ENCODE measurements around the gene SFT2D1. TPM values are rescaled to one million over a fixed set of nuclear protein-coding genes. Genes with fewer than 3 reads are reported as not detected.
A peak's percentile ranks its signal among the peaks of the same experiment; 100 is the strongest.
"Not testable (repeated sequence)": the region's sequence is repeated elsewhere in the genome, so short reads cannot be mapped to it uniquely, and the experiment has no call there.

SFT2D1 gene
- total RNA-seq, 4 donors from 2014 or later, result 7.6 to 55.6 (median 39.7) TPM

GRCh38 chr6:166366921-166367320, 24.6 kb upstream of the SFT2D1 start:
- H3K9me3 ChIP-seq, result no peaks in the 10 kb centered on the region
- no peak overlapping the region for H3K27ac ChIP-seq
- WGBS, 2 donors (ENCODE audit: low coverage in 1 of 2), result 85 to 87% methylated on average over 3 of the region's 3 CpGs
- H3K4me1 ChIP-seq, result no peaks in the 10 kb centered on the region
- no peak for DNase-seq
- TF ChIP-seq CTCF (IDR thresholded peaks at IDR 0.05), result no peak
- TF ChIP-seq EP300 (IDR thresholded peaks at IDR 0.05; ENCODE audit: low read depth), result no peak
- TF ChIP-seq POLR2AphosphoS5 (IDR thresholded peaks at IDR 0.05), result no peak
- TF ChIP-seq POLR2A (IDR thresholded peaks at IDR 0.05), result no peak
- peaks cover 0 to 25% (median 7%) of the 10 kb centered on the region in 4 donors for H3K36me3 ChIP-seq
- H3K27me3 ChIP-seq, result no peaks in the 10 kb centered on the region
- intact Hi-C loops (cut with DNase I; ENCODE audit: low total_unique reads), result no loop called here
- H3K4me3 ChIP-seq, result no peak overlapping the region
- in situ Hi-C loops (cut with MboI; ENCODE audit: low pct_ligation_motif_present in 1 of 4, low pct_unique_long_range_greater_than_20kb in 1 of 4, low sequenced_read_pairs in 3 of 4), result no loop called here

- Histone ChIP-seq H3K27ac (no peak overlapping the region), H3K4me1 (no peaks in the 10 kb centered on the region), H3K9me3 (no peaks in the 10 kb centered on the region), H3K4me3 (no peak overlapping the region), H3K27me3 (no peaks in the 10 kb centered on the region), H3K36me3 (peaks cover 0 to 25% (median 7%) of the 10 kb centered on the region in 4 donors)
- TF ChIP-seq POLR2A (IDR thresholded peaks at IDR 0.05) (no peak), CTCF (IDR thresholded peaks at IDR 0.05) (no peak), EP300 (IDR thresholded peaks at IDR 0.05; ENCODE audit: low read depth) (no peak), POLR2AphosphoS5 (IDR thresholded peaks at IDR 0.05) (no peak)
- 83 to 89% methylated on average over 1 to 6 of the region's 6 CpGs for WGBS, 2 donors (ENCODE audit: low coverage in 1 of 2)
- intact Hi-C loops (cut with DNase I; ENCODE audit: low total_unique reads) (no loop called here), in situ Hi-C loops (cut with MboI; ENCODE audit: low pct_ligation_motif_present in 1 of 4, low pct_unique_long_range_greater_than_20kb in 1 of 4, low sequenced_read_pairs in 3 of 4) (no loop called here)
- no peak for DNase-seq
Measured at GRCh38 chr6:166365806-166366205, 23.5 kb upstream of the SFT2D1 start.

GRCh38 chr6:166365221-166365620, 22.9 kb upstream of the SFT2D1 start:
- in situ Hi-C loops (cut with MboI; ENCODE audit: low pct_ligation_motif_present in 1 of 4, low pct_unique_long_range_greater_than_20kb in 1 of 4, low sequenced_read_pairs in 3 of 4), result no loop called here
- 73 to 75% methylated on average over 2 of the region's 2 CpGs for WGBS, 2 donors (ENCODE audit: low coverage in 1 of 2)
- intact Hi-C loops (cut with DNase I; ENCODE audit: low total_unique reads), result no loop called here
- TF ChIP-seq POLR2AphosphoS5 (IDR thresholded peaks at IDR 0.05) (no peak), CTCF (IDR thresholded peaks at IDR 0.05) (no peak), EP300 (IDR thresholded peaks at IDR 0.05; ENCODE audit: low read depth) (no peak), POLR2A (IDR thresholded peaks at IDR 0.05) (no peak)
- Histone ChIP-seq H3K27me3 (no peaks in the 10 kb centered on the region), H3K4me3 (no peak overlapping the region), H3K9me3 (no peaks in the 10 kb centered on the region), H3K36me3 (peaks cover 0 to 25% (median 7%) of the 10 kb centered on the region in 4 donors), H3K4me1 (no peaks in the 10 kb centered on the region), H3K27ac (peak overlapping the region in 1 of 4 donors; percentile 45)
- DNase-seq, result no peak

- H3K27me3 ChIP-seq, result no peaks in the 10 kb centered on the region
- no peaks in the 10 kb centered on the region for H3K4me1 ChIP-seq
- H3K36me3 ChIP-seq, result peaks cover 0 to 25% (median 7%) of the 10 kb centered on the region in 4 donors
- in situ Hi-C loops (cut with MboI; ENCODE audit: low pct_ligation_motif_present in 1 of 4, low pct_unique_long_range_greater_than_20kb in 1 of 4, low sequenced_read_pairs in 3 of 4), result no loop called here
- peak overlapping the region in 1 of 4 donors; percentile 45 for H3K27ac ChIP-seq
- TF ChIP-seq EP300 (IDR thresholded peaks at IDR 0.05; ENCODE audit: low read depth), result no peak
- TF ChIP-seq POLR2A (IDR thresholded peaks at IDR 0.05), result no peak
- TF ChIP-seq CTCF (IDR thresholded peaks at IDR 0.05), result no peak
- no peak for TF ChIP-seq POLR2AphosphoS5 (IDR thresholded peaks at IDR 0.05)
- no peak for DNase-seq
- 72 to 87% methylated on average over 4 to 7 of the region's 7 CpGs for WGBS, 2 donors (ENCODE audit: low coverage in 1 of 2)
- no peak overlapping the region for H3K4me3 ChIP-seq
- intact Hi-C loops (cut with DNase I; ENCODE audit: low total_unique reads), result no loop called here
- no peaks in the 10 kb centered on the region for H3K9me3 ChIP-seq
Measured at GRCh38 chr6:166364456-166364855, 22.1 kb upstream of the SFT2D1 start.

GRCh38 chr6:166362427-166362826, 20.1 kb upstream of the SFT2D1 start:
- H3K27me3 ChIP-seq; H3K4me1 ChIP-seq; intact Hi-C loops (cut with DNase I; ENCODE audit: low total_unique reads); DNase-seq; in situ Hi-C loops (cut with MboI; ENCODE audit: low pct_ligation_motif_present in 1 of 4, low pct_unique_long_range_greater_than_20kb in 1 of 4, low sequenced_read_pairs in 3 of 4); H3K4me3 ChIP-seq; H3K27ac ChIP-seq; H3K9me3 ChIP-seq: not testable (repeated sequence)
- H3K36me3 ChIP-seq, result peaks cover 0 to 25% (median 7%) of the 10 kb centered on the region in 4 donors
- 98% methylated on average over 4 of the region's 4 CpGs; no CpG with 5 or more reads in 1 of the 2 donors for WGBS, 2 donors (ENCODE audit: low coverage in 1 of 2)
